HUES64 (cell line): Measurements from ENCODE around the gene FMN2.

Experiments used
- H3K27ac ChIP-seq: 2 replicates; pipeline ENCODE4 v1.7.0; 2013; ENCODE audit warnings: low read depth, low read length, inconsistent platforms
- H3K27me3 ChIP-seq: 2 replicates; pipeline ENCODE4 v1.6.1; 2013; ENCODE audit warnings: mild to moderate bottlenecking, low read length; ENCODE audit not compliant: insufficient read depth
- H3K36me3 ChIP-seq: 2 replicates; pipeline ENCODE4 v1.6.1; 2013; ENCODE audit warnings: mild to moderate bottlenecking, low read length; ENCODE audit not compliant: insufficient read depth
- H3K4me1 ChIP-seq: 2 replicates; pipeline ENCODE4 v1.6.1; 2013; ENCODE audit warnings: mild to moderate bottlenecking, low read length, moderate library complexity; ENCODE audit not compliant: insufficient read depth
- H3K4me3 ChIP-seq: 2 replicates; pipeline ENCODE4 v1.5.1; 2013; ENCODE audit warnings: mild to moderate bottlenecking, low read length, moderate library complexity
- H3K9ac ChIP-seq: 2 replicates; pipeline ENCODE4 v1.6.1; 2013; ENCODE audit warnings: mild to moderate bottlenecking, low read depth, low read length
- H3K9me3 ChIP-seq: 2 replicates; pipeline ENCODE4 v1.6.1; 2013; ENCODE audit warnings: low read depth, low read length; ENCODE audit not compliant: insufficient read depth
- WGBS: fragments of 150-250, 120-280 bp; methylation state at CpG from one replicate; pipeline ENCODE4 v1.1.7; 2013; ENCODE audit warnings: missing lambda C conversion rate; 5-methylcytosine and 5-hydroxymethylcytosine counted together

FMN2 gene

GRCh38 chr1:240287722-240288121 lies 196.0 kb downstream of the FMN2 start:
- Histone ChIP-seq H3K27me3 (no peaks in the 10 kb centered on the region), H3K4me1 (peaks cover 6% of the 10 kb centered on the region; the same call in 1 of the 2 replicates), H3K36me3 (no peaks in the 10 kb centered on the region)

GRCh38 chr1:240293706-240294105 lies 202.0 kb downstream of the FMN2 start:
- H3K36me3 ChIP-seq, result no peaks in the 10 kb centered on the region
- no peaks in the 10 kb centered on the region for H3K27me3 ChIP-seq
- H3K4me3 ChIP-seq, result no peak overlapping the region
- peaks cover 6% of the 10 kb centered on the region; the same call in 1 of the 2 replicates for H3K4me1 ChIP-seq
- H3K9me3 ChIP-seq, result no peaks in the 10 kb centered on the region
- 100% methylated on average over 2 of the region's 2 CpGs for WGBS
- no peak overlapping the region for H3K9ac ChIP-seq
- H3K27ac ChIP-seq, result no peak overlapping the region

More at GRCh38 chr1:240287722-240288121, 196.0 kb downstream of the FMN2 start:
- Histone ChIP-seq H3K4me3 (no peak overlapping the region), H3K9ac (no peak overlapping the region), H3K9me3 (no peaks in the 10 kb centered on the region), H3K27ac (no peak overlapping the region)
- 100% methylated on average over 1 of the region's 1 CpG for WGBS

DNA sequence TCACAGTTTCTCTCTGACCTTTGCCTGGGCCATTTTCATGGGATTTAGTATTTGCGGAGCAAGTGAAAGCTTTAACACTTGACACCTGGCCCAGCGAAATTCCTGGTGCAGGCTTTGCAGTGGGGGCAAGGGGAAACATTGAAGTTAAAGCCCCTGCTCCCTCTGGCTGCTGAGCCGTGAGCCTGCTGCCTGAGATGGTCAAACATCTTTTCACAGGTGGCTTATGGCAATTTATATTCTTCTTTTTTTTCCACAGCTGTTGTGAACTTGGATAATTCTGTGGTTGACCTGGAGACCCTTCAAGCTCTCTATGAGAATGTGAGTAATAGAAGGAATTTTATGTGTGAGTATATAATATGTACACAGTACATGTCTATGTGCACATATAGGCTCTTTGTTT lies 202.9 kb downstream of the FMN2 start:
- H3K36me3 ChIP-seq, result no peaks in the 10 kb centered on the region
- no peak overlapping the region for H3K27ac ChIP-seq
- WGBS, result 48% methylated on average over 3 of the region's 3 CpGs
- H3K4me1 ChIP-seq, result peaks cover 6% of the 10 kb centered on the region; the same call in 1 of the 2 replicates
- H3K9ac ChIP-seq, result no peak overlapping the region
- H3K27me3 ChIP-seq, result no peaks in the 10 kb centered on the region
- no peak overlapping the region for H3K4me3 ChIP-seq
- H3K9me3 ChIP-seq, result no peaks in the 10 kb centered on the region

- no peak overlapping the region for H3K4me3 ChIP-seq
- H3K27me3 ChIP-seq, result no peaks in the 10 kb centered on the region
- no peak overlapping the region for H3K9ac ChIP-seq
- WGBS, result 93% methylated on average over 2 of the region's 2 CpGs
- no peaks in the 10 kb centered on the region for H3K9me3 ChIP-seq
- peaks cover 6% of the 10 kb centered on the region; the same call in 1 of the 2 replicates for H3K4me1 ChIP-seq
- no peak overlapping the region for H3K27ac ChIP-seq
- no peaks in the 10 kb centered on the region for H3K36me3 ChIP-seq
Observed at GRCh38 chr1:240295811-240296210, 204.1 kb downstream of the FMN2 start.

GRCh38 chr1:240304466-240304865 lies 212.8 kb downstream of the FMN2 start:
- H3K36me3 ChIP-seq, result no peaks in the 10 kb centered on the region
- H3K4me3 ChIP-seq, result no peak overlapping the region
- H3K27ac ChIP-seq, result no peak overlapping the region
- no peaks in the 10 kb centered on the region; the same call in 1 of the 2 replicates for H3K9me3 ChIP-seq
- H3K4me1 ChIP-seq, result 0 out of 2 replicates have a peak, but pooled peaks cover 5% of the 10 kb centered on the region
- WGBS, result 66% methylated on average over 4 of the region's 5 CpGs
- no peaks in the 10 kb centered on the region for H3K27me3 ChIP-seq
- no peak overlapping the region for H3K9ac ChIP-seq

DNA sequence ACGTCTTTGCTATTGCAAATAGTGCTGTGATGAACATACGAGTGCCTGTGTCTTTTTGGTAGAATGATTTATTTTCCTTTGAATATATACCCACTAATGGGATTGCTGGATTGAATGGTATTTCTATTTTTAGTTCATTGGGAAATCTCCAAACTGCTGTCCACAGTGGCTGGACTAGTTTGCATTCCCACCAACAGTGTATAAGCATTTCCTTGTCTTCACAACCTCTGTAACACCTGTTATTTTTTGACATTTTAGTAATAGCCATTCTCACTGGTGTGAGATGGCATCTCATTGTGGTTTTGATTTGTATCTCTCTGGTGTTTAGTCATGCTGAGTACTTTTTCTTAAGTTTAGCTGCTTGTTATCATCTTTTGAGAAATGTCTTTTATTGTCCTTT lies 215.0 kb downstream of the FMN2 start:
- Histone ChIP-seq H3K27ac (no peak overlapping the region), H3K9me3 (no peaks in the 10 kb centered on the region; the same call in 1 of the 2 replicates), H3K36me3 (no peaks in the 10 kb centered on the region), H3K4me1 (peaks cover 15% of the 10 kb centered on the region), H3K4me3 (no peak overlapping the region), H3K9ac (no peak overlapping the region), H3K27me3 (no peaks in the 10 kb centered on the region)
- WGBS, result 83% methylated on average over 1 of the region's 2 CpGs

- H3K27me3 ChIP-seq, result no peaks in the 10 kb centered on the region
- no peak overlapping the region for H3K4me3 ChIP-seq
- H3K36me3 ChIP-seq, result no peaks in the 10 kb centered on the region
- no peaks in the 10 kb centered on the region; the same call in 1 of the 2 replicates for H3K9me3 ChIP-seq
- 91% methylated on average over 3 of the region's 3 CpGs for WGBS
- H3K4me1 ChIP-seq, result peaks cover 23% of the 10 kb centered on the region
- H3K27ac ChIP-seq, result no peak overlapping the region
- H3K9ac ChIP-seq, result no peak overlapping the region
Observed at GRCh38 chr1:240308096-240308495, 216.4 kb downstream of the FMN2 start.

GRCh38 chr1:240309769-240310168 lies 218.1 kb downstream of the FMN2 start:
- 81% methylated on average over 4 of the region's 4 CpGs for WGBS
- Histone ChIP-seq H3K27ac (no peak overlapping the region), H3K27me3 (no peaks in the 10 kb centered on the region)

GRCh38 chr1:240310226-240310925 lies 218.7 kb downstream of the FMN2 start:
- Histone ChIP-seq H3K4me3 (no peak overlapping the region), H3K27me3 (no peaks in the 10 kb centered on the region), H3K9me3 (no peaks in the 10 kb centered on the region; the same call in 1 of the 2 replicates), H3K4me1 (peaks cover 18% of the 10 kb centered on the region), H3K36me3 (no peaks in the 10 kb centered on the region), H3K27ac (0 out of 2 replicates have a peak overlapping the region, but pooled peaks have one; percentile 15), H3K9ac (no peak overlapping the region)
- WGBS, result no CpG with 5 or more reads among the region's 1 CpG

More at GRCh38 chr1:240309769-240310168, 218.1 kb downstream of the FMN2 start:
- H3K4me1 ChIP-seq, result peaks cover 18% of the 10 kb centered on the region
- H3K9ac ChIP-seq, result no peak overlapping the region
- H3K36me3 ChIP-seq, result no peaks in the 10 kb centered on the region
- no peaks in the 10 kb centered on the region; the same call in 1 of the 2 replicates for H3K9me3 ChIP-seq
- no peak overlapping the region for H3K4me3 ChIP-seq

- 74% methylated on average over 3 of the region's 3 CpGs for WGBS
- H3K36me3 ChIP-seq, result no peaks in the 10 kb centered on the region
- peaks cover 18% of the 10 kb centered on the region for H3K4me1 ChIP-seq
- no peak overlapping the region for H3K27ac ChIP-seq
- H3K9ac ChIP-seq, result no peak overlapping the region
- H3K4me3 ChIP-seq, result no peak overlapping the region
- H3K27me3 ChIP-seq, result no peaks in the 10 kb centered on the region
- no peaks in the 10 kb centered on the region for H3K9me3 ChIP-seq
Observed at GRCh38 chr1:240312872-240313271, 221.2 kb downstream of the FMN2 start.

DNA sequence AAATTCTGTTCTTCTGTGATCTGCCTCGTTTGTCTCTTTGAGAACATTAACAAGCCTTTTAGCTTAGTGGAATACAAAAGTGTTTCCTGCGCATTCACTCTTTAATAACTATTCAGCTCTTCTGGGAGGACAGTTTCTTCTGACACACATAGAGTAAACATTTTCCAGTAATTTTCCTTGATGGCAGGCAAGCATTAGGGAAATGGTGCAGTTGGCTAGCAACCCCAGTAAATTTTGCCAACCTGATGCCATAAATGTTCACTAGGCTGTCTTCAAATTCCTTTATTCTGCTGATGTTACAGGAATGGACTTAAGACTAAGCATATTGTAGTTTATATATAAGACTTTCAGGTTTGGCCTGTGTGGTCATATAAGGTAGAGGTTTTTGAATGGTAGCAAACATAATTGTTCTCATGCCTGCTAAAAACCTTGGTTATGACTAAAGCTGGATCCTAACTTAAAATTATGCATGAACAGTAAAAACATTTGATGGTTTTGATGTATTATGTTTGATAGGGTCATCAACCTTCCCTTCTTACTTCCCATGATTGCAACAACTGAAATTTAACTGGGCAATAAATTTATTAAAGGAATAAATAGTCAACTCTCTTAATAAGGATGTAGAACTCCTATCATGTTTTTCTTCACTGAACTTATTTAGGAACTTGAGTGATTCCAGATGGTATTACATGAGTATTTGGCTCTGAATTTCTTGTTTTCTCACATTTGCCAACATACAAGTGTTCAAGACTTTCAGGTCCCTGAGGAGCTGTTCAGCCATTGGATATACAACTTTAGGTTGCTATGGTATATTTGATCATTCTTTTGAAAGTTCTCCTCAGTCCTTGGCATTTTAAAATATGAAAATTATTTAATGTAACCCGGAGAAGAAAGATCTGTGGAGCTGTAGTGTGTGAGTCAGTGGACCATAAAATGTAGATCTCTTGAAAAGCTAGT lies 223.4 kb downstream of the FMN2 start:
- Histone ChIP-seq H3K4me3 (no peak overlapping the region), H3K4me1 (peaks cover 18% of the 10 kb centered on the region), H3K9me3 (no peaks in the 10 kb centered on the region), H3K36me3 (no peaks in the 10 kb centered on the region), H3K9ac (no peak overlapping the region), H3K27ac (no peak overlapping the region), H3K27me3 (no peaks in the 10 kb centered on the region)
- WGBS, result 91% methylated on average over 3 of the region's 3 CpGs
